Upper lobe of left lung (tissue), 4 donors: ENCODE data around the gene GTPBP1.

Experiments used
- EP300 ChIP-seq, 4 donors: sonication (generic); formaldehyde crosslinking; IDR thresholded peaks; one replicate each; pipeline ENCODE4 v1.5.1; 2017; ENCODE audit warnings: antibody characterized with exemption in 4 of 4, control low read depth in 2 of 4
- POLR2A ChIP-seq, 4 donors: fragments of 450-650 bp; IDR thresholded peaks; one replicate each; pipeline ENCODE4 v1.5.1; 2016 to 2017; ENCODE audit warnings: antibody characterized with exemption in 4 of 4, mild to moderate bottlenecking in 2 of 4
- TF ChIP-seq, protein P1 (sequence below), 6 experiments: fragments of 450-650 bp in 4 of 6; fragments of 200-600 bp in 2 of 6; sonication (generic) in 2 of 6; IDR thresholded peaks; one replicate each; pipeline ENCODE4 v1.5.1; 2016 to 2019; ENCODE audit warnings: antibody characterized with exemption in 6 of 6

DNA sequence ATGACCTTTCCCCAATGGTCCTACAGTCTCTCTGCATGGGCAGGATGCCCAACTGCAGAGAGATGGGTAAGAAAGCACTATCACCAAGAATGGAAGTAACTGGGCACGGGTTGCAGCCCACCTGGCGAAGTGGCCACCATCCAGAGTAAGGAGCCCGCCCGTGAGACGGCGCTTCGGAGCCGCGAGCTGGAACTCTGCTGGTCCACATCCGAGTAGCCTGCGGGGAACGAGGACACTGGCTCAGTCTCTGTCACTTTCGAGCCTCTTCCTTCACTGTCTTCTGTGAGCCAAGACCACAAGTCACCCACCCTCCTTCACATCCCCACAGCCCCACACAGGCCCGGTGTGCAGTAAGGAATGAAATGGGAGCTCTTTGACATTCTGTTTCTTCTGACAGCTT, 44.4 kb downstream of the GTPBP1 start:
- TF ChIP-seq, protein P1, sequence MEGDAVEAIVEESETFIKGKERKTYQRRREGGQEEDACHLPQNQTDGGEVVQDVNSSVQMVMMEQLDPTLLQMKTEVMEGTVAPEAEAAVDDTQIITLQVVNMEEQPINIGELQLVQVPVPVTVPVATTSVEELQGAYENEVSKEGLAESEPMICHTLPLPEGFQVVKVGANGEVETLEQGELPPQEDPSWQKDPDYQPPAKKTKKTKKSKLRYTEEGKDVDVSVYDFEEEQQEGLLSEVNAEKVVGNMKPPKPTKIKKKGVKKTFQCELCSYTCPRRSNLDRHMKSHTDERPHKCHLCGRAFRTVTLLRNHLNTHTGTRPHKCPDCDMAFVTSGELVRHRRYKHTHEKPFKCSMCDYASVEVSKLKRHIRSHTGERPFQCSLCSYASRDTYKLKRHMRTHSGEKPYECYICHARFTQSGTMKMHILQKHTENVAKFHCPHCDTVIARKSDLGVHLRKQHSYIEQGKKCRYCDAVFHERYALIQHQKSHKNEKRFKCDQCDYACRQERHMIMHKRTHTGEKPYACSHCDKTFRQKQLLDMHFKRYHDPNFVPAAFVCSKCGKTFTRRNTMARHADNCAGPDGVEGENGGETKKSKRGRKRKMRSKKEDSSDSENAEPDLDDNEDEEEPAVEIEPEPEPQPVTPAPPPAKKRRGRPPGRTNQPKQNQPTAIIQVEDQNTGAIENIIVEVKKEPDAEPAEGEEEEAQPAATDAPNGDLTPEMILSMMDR (IDR thresholded peaks at IDR 0.05) = no peak
- TF ChIP-seq EP300 (IDR thresholded peaks at IDR 0.05) (no peak), POLR2A (IDR thresholded peaks at IDR 0.05) (no peak)
